Measurements from ENCODE around the gene AKAP17A.

DNA sequence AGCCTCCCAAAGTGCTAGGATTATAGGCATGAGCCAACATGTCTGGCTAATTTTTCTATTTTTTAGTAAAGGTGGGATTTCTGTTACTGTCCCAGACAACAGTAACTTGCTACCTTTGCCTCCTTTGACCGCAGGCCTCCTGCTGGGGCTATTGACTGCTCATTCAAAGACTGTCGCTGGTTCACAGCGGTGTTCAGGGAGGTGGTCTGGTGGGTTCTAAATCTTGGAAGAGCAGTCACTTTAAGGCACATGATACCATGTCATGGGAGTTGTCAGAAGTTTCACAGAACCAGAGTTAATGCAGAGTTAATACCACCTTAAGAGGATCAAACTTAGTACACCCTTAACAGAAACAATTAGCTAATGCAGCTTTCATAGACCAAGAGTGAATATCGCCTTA lies 27.3 kb downstream of the AKAP17A start:
- TF ChIP-seq, protein P1, sequence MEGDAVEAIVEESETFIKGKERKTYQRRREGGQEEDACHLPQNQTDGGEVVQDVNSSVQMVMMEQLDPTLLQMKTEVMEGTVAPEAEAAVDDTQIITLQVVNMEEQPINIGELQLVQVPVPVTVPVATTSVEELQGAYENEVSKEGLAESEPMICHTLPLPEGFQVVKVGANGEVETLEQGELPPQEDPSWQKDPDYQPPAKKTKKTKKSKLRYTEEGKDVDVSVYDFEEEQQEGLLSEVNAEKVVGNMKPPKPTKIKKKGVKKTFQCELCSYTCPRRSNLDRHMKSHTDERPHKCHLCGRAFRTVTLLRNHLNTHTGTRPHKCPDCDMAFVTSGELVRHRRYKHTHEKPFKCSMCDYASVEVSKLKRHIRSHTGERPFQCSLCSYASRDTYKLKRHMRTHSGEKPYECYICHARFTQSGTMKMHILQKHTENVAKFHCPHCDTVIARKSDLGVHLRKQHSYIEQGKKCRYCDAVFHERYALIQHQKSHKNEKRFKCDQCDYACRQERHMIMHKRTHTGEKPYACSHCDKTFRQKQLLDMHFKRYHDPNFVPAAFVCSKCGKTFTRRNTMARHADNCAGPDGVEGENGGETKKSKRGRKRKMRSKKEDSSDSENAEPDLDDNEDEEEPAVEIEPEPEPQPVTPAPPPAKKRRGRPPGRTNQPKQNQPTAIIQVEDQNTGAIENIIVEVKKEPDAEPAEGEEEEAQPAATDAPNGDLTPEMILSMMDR (IDR thresholded peaks at IDR 0.05; ENCODE audit: poor library complexity, severe bottlenecking): no peak
- TF ChIP-seq EZH2 (IDR thresholded peaks at IDR 0.05; ENCODE audit: borderline replicate concordance, insufficient read depth, low read length, poor library complexity, severe bottlenecking) (no peak), EP300 (conservative IDR thresholded peaks at IDR 0.05; ENCODE audit: poor library complexity, severe bottlenecking) (no peak), SMC3 (conservative IDR thresholded peaks at IDR 0.05; ENCODE audit: poor library complexity) (no peak)
- TF ChIP-seq, protein P2, sequence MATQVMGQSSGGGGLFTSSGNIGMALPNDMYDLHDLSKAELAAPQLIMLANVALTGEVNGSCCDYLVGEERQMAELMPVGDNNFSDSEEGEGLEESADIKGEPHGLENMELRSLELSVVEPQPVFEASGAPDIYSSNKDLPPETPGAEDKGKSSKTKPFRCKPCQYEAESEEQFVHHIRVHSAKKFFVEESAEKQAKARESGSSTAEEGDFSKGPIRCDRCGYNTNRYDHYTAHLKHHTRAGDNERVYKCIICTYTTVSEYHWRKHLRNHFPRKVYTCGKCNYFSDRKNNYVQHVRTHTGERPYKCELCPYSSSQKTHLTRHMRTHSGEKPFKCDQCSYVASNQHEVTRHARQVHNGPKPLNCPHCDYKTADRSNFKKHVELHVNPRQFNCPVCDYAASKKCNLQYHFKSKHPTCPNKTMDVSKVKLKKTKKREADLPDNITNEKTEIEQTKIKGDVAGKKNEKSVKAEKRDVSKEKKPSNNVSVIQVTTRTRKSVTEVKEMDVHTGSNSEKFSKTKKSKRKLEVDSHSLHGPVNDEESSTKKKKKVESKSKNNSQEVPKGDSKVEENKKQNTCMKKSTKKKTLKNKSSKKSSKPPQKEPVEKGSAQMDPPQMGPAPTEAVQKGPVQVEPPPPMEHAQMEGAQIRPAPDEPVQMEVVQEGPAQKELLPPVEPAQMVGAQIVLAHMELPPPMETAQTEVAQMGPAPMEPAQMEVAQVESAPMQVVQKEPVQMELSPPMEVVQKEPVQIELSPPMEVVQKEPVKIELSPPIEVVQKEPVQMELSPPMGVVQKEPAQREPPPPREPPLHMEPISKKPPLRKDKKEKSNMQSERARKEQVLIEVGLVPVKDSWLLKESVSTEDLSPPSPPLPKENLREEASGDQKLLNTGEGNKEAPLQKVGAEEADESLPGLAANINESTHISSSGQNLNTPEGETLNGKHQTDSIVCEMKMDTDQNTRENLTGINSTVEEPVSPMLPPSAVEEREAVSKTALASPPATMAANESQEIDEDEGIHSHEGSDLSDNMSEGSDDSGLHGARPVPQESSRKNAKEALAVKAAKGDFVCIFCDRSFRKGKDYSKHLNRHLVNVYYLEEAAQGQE (IDR thresholded peaks at IDR 0.05; ENCODE audit: borderline replicate concordance): no peak

Measured in neural cell (in vitro differentiated cells).